Measurements from ENCODE around the gene SDF4. TPM values are rescaled to one million over a fixed set of nuclear protein-coding genes. Genes with fewer than 3 reads are reported as not detected.

SDF4 gene
- polyA plus RNA-seq (ENCODE audit: insufficient read length in 3 of 3) = 100 to 1,000 TPM; 134 to 147 (median 135) TPM
- long read RNA-seq, donor 1, transcript SDF4-202 (7 exons, 1,956 nt) = major isoform, 27 of 36 reads
- long read RNA-seq, donor 1, partial matches to known transcripts = 5 of 36 reads
- long read RNA-seq, donor 1, other reads (novel, unspliced or antisense) = 0 of 36 reads
- long read RNA-seq, donor 2, transcript SDF4-202 (7 exons, 1,956 nt) = major isoform, 36 of 56 reads
- long read RNA-seq, donor 2, partial matches to known transcripts = 11 of 56 reads
- long read RNA-seq, donor 2, other reads (novel, unspliced or antisense) = 6 of 56 reads
- long read RNA-seq, donor 3, transcript SDF4-202 (7 exons, 1,956 nt) = major isoform, 24 of 42 reads
- long read RNA-seq, donor 3, transcript SDF4-207 (3 exons, 3,516 nt) = minor isoform, 5 of 42 reads
- long read RNA-seq, donor 3, partial matches to known transcripts = 6 of 42 reads
- long read RNA-seq, donor 3, other reads (novel, unspliced or antisense) = 5 of 42 reads
- long read RNA-seq, donor 4, transcript SDF4-202 (7 exons, 1,956 nt) = major isoform, 34 of 54 reads
- long read RNA-seq, donor 4, partial matches to known transcripts = 15 of 54 reads
- long read RNA-seq, donor 4, other reads (novel, unspliced or antisense) = 0 of 54 reads
- long read RNA-seq, donor 5, transcript SDF4-202 (7 exons, 1,956 nt) = major isoform, 14 of 22 reads
- long read RNA-seq, donor 5, partial matches to known transcripts = 7 of 22 reads
- long read RNA-seq, donor 5, other reads (novel, unspliced or antisense) = 0 of 22 reads
- long read RNA-seq, donor 6, transcript SDF4-202 (7 exons, 1,956 nt) = major isoform, 37 of 46 reads
- long read RNA-seq, donor 6, partial matches to known transcripts = 5 of 46 reads
- long read RNA-seq, donor 6, other reads (novel, unspliced or antisense) = 0 of 46 reads
- long read RNA-seq, donor 7, transcript SDF4-202 (7 exons, 1,956 nt) = major isoform, 40 of 105 reads
- long read RNA-seq, donor 7, partial matches to known transcripts = 60 of 105 reads
- long read RNA-seq, donor 7, other reads (novel, unspliced or antisense) = 0 of 105 reads
- long read RNA-seq, donor 8, transcript SDF4-202 (7 exons, 1,956 nt) = major isoform, 11 of 18 reads
- long read RNA-seq, donor 8, partial matches to known transcripts = 5 of 18 reads
- long read RNA-seq, donor 8, other reads (novel, unspliced or antisense) = 0 of 18 reads
- long read RNA-seq, donor 9, transcript SDF4-202 (7 exons, 1,956 nt) = major isoform, 33 of 52 reads
- long read RNA-seq, donor 9, partial matches to known transcripts = 10 of 52 reads
- long read RNA-seq, donor 9, other reads (novel, unspliced or antisense) = 6 of 52 reads
- long read RNA-seq, donor 10, transcript SDF4-202 (7 exons, 1,956 nt) = major isoform, 41 of 54 reads
- long read RNA-seq, donor 10, partial matches to known transcripts = 6 of 54 reads
- long read RNA-seq, donor 10, other reads (novel, unspliced or antisense) = 0 of 54 reads
- long read RNA-seq, donor 11, transcript SDF4-202 (7 exons, 1,956 nt) = major isoform, 9 of 22 reads
- long read RNA-seq, donor 11, partial matches to known transcripts = 6 of 22 reads
- long read RNA-seq, donor 11, other reads (novel, unspliced or antisense) = 0 of 22 reads
- long read RNA-seq, donor 12, transcript SDF4-202 (7 exons, 1,956 nt) = major isoform, 42 of 60 reads
- long read RNA-seq, donor 12, partial matches to known transcripts = 12 of 60 reads
- long read RNA-seq, donor 12, other reads (novel, unspliced or antisense) = 0 of 60 reads
- long read RNA-seq, donor 13, transcript SDF4-202 (7 exons, 1,956 nt) = major isoform, 13 of 17 reads
- long read RNA-seq, donor 13, partial matches to known transcripts = 0 of 17 reads
- long read RNA-seq, donor 13, other reads (novel, unspliced or antisense) = 0 of 17 reads
- long read RNA-seq, donor 14 = 0 reads
- long read RNA-seq, donor 15, transcript SDF4-202 (7 exons, 1,956 nt) = major isoform, 55 of 73 reads
- long read RNA-seq, donor 15, partial matches to known transcripts = 15 of 73 reads
- long read RNA-seq, donor 15, other reads (novel, unspliced or antisense) = 0 of 73 reads
- long read RNA-seq, donor 16, transcript SDF4-202 (7 exons, 1,956 nt) = major isoform, 24 of 65 reads
- long read RNA-seq, donor 16, partial matches to known transcripts = 29 of 65 reads
- long read RNA-seq, donor 16, other reads (novel, unspliced or antisense) = 5 of 65 reads

GRCh38 chr1:1231400-1232207 is at the start of gene SDF4:
SDF4 (minus strand) TSS chr1:1232001; CDS start chr1:1228772, 3,229 bp downstream.
- peak; percentile 97 for DNase-seq

GRCh38 chr1:1280782-1281481 is 49.1 kb upstream of the SDF4 start:
- no peak for DNase-seq

GRCh38 chr1:1279028-1279427 is 47.2 kb upstream of the SDF4 start:
- DNase-seq = no peak

DNA sequence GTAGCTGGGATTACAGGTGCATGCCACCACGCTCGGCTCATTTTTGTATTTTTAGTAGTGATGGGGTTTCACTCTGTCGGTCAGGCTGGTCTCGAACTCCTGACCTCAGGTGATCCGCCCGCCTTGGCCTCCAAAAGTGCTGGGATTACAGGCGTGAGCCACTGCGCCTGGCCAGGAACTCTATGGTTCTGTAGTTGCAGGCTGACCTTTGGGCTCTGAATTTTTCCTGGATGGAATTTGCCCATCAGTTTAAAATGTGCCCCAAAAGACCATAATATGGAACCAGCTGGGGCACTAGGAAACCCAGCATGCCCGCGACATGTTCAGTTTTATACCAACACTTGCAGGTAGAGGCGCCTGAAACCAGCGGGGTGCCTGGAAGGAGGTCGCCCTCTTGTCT is 46.8 kb upstream of the SDF4 start:
- DNase-seq = no peak

DNA sequence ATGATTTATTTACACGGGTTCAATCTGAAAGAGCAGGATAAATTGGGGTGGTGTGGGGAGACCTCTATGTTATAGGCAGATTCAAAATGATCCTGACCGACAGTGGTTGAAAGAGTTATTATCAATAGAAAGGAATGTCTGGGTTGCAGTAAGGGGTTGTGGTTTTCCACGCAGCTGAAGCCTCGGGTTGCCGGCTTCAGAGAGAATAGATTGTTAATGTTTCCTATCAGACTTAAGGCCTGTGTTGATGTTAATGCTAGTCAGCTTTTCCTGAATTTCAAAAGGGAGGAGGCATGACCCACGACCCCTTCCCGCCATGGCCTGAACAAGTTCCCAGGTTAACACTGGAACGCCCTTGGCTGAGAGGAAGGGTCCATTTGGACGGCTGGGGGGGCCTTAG is 44.0 kb upstream of the SDF4 start:
- DNase-seq = no peak

DNA sequence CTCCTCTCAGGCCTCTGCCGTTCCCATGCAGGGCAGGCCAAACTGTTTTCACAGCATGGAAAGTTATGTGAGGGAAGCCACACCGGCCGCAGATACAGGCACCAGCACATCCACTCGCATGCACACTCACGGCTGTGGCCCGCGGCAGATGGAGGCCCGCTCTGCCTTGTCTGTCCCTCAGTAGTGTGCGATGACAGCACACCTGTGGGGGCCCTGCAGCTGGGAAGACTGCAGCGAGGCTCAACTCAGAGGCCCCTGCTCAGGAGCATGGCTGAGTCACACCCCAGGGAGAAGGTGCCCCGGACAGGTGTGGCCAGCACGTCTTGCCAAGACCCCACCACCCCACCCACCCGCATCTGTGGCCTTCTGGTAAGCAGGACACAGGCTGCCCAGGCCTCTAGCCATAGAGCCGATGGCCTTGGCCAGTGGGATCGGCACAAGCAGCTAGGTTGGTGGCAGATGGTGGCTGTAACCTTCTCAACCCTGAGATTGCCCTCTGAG is 43.2 kb upstream of the SDF4 start:
- no peak for DNase-seq

- no peak for DNase-seq
Measured at GRCh38 chr1:1274299-1274930, 42.6 kb upstream of the SDF4 start.

DNA sequence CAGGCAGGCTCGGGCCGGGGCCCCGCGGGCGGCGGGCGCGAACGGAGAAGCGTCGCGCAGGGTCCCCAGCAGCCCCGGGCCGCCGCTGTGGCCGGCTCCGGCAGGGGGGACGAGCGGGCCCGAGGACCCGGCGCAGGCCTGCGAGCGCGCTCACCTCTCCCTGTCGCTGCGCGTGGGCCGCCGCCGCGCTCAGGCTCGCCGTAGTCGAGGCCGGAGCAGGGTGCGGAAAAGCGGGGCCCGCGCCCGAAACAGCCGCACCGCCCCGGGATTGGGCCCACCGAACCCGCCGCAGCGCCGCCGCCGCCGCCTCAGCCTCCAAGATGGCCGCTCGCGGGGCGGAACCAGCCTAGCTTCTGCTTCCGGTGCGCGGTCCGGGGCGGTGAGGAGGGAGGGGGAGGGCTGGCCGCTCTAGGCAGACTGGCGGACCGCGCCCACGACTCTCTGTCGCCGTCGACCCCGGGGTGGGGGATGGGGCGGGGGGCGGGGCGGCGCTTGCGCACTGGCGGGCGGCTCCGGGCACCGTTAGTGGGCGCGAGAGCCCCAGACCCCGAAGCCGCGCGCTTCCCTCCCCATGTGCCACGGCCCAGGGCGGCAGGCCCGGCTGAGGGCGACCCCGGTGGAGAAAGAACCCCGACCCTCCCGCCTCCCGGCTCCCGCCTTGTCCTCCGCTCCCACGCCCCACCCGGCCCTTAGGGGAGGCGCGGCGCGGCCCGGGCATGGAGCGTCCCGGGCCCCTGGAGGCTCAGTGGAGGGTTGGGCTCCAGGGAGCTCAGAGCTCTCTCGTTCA is 41.9 kb upstream of the SDF4 start, which contains the start of gene UBE2J2:
UBE2J2 (minus strand) TSS at position 343 of the 787 bp plus-strand sequence. CDS start 5,862 bp downstream, outside the sequence.
- DNase-seq = peak; percentile 89

DNA sequence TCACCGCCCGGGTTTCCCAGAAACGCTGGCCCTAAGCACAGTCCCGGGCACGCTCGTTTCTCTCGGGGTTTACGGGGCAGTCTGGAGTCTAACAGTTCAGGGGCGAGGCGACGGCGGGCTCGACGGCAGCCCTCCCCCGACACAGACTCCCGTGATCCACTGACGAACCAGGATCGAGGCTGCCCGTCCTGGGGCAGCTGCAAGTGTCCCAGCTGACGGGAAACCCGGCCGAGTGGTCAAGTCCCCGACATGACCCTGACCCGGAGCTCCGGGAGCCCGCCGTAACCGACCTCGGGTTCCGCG is 41.4 kb upstream of the SDF4 start:
- no peak for DNase-seq

GRCh38 chr1:1272341-1273208 is 40.8 kb upstream of the SDF4 start:
- no peak for DNase-seq

- DNase-seq = no peak
Measured at GRCh38 chr1:1270813-1271212, 39.0 kb upstream of the SDF4 start.

DNA sequence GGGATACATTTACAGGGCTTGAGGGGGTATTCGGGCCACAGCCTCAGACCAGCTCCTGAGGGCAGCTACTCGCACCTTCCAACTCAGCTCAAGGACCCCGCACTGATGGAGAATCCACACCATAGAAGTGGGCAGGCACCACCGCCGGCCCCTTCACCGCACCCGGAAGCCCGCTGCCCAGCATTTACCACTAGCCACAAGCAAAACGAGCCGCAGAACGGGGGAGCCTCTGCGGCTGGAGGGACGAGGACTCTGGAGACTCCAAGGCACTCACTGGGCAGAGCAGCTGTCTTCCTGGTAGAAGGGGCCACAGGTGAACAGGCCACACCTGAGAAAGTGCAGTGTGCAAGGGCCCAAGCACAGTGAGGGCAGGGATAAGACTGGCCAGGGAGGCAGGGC is 36.5 kb upstream of the SDF4 start:
- no peak for DNase-seq

DNA sequence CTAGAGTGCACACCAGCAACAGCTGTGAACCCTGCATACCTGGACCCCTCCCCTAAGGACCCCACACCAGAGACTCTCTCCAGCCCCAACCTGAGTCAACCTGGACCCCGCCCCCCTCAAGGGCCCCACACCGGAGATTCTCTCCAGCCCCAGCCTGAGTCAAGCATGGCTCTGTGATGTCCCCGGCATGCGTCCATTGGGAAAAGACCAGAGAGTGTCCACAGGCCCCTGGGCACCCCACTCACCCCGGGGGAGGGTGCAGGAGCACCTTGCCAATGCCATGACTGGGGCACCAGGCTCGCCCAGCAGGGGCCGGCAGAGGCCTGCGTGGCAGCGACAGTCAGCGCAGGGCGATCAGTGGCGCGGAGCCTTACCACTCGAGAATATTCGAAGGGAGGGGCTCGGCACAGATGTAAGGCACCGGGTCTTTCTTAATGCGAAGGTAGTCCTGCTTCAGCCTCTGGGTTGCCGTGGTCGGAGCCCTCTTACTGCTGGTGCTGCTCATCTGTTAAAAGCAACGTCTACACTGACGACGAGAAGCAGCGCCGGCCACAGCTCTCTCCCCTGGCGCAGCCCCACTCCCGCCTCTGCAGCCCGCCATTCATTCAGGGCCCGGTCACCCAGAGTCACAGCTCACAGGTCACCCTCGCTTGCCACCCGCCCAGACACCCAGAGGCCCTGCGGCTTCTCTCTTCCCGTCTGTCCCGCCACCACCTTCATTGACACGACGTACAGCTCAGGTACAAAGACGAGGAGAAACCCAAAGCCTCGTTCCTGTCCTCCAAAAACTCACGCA is 35.9 kb upstream of the SDF4 start:
- DNase-seq = no peak

- DNase-seq = no peak
Measured at GRCh38 chr1:1264868-1265272, 33.1 kb upstream of the SDF4 start.

DNA sequence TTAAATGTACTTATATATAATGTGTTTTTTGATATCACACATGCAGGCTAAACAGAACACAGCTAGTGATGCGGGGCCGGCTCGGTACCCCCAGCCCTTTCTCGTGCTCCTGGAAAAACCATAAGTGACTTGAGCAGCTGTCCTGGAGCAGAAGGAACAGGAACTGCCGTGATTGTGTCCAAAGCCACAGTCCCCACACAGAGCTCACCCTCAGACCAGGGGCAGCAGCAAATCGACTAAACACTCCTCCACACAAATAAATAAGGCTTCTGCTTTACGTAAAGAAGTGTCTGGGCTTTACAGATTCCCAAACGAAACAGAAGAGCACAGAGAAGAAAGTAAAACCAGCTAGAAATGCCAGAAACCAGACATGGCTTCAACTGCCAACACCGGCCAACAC is 32.2 kb upstream of the SDF4 start:
- DNase-seq = no peak
